NB4 (cell line): ENCODE measurements around the gene MRPL16.

Experiments
- DNase-seq: peaks from one replicate; pipeline ENCODE4 v3.0.0; 2010; ENCODE audit warnings: low read depth
- H3K4me3 ChIP-seq: one replicate; pipeline ENCODE4 v1.5.1; 2011; ENCODE audit warnings: mild to moderate bottlenecking, low read depth, low read length, moderate library complexity
- CTCF ChIP-seq: IDR thresholded peaks from one replicate; pipeline ENCODE4 v1.5.1; 2012; ENCODE audit warnings: low read depth, low read length
- MAX ChIP-seq: IDR thresholded peaks from 2 replicates; pipeline ENCODE4 v1.6.1; 2011; ENCODE audit warnings: low read depth, low read length
- MYC ChIP-seq: IDR thresholded peaks from 2 replicates; pipeline ENCODE4 v1.6.1; 2011; ENCODE audit warnings: low read depth, low read length
- POLR2A ChIP-seq: IDR thresholded peaks from 2 replicates; pipeline ENCODE4 v1.6.1; 2011; ENCODE audit warnings: mild to moderate bottlenecking; ENCODE audit not compliant: insufficient read length; ENCODE audit errors: extremely low read depth

MRPL16 gene

GRCh38 chr11:59756845-59757244 is 53.7 kb downstream of the MRPL16 start:
- peak; percentile 56 for DNase-seq
- H3K4me3 ChIP-seq: no peak overlapping the region
- TF ChIP-seq MYC (no peak), POLR2A (no peak), CTCF (no peak), MAX (no peak)

DNA sequence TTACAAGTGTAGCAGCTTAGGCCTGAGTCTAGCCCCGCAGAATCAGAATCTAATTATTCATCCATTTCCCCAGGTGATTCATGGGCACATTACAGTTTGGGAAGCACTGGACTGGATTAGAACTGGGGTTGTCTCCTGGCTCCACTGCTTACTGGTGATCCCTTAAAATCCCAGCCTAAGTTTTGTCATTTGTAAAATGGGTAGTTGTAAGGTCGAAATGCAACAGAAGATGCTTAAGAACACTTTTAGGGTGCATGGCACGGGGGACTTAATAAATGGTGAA is 54.1 kb downstream of the MRPL16 start:
- no peak for DNase-seq
- no peak for TF ChIP-seq MYC
- no peak for TF ChIP-seq MAX
- TF ChIP-seq POLR2A: no peak
- TF ChIP-seq CTCF: no peak
- peak overlapping the region; percentile 73 for H3K4me3 ChIP-seq
